RWPE2 (cell line): Measurements from ENCODE around the gene ZSWIM6.
A peak's percentile ranks its signal among the peaks of the same experiment; 100 is the strongest.

Source experiments
- ATAC-seq: fragments of 200-7000 bp; cut with Tn5 transposase; 3 replicates; pipeline ENCODE4 v1.9.1; 2021; ENCODE audit warnings: low read depth
- DNase-seq: peaks from one replicate; pipeline ENCODE4 v3.0.0-alpha.2; 2020; ENCODE audit warnings: low spot score
- H3K27ac ChIP-seq: fragments of 450-650 bp; 2 replicates; pipeline ENCODE4 v1.5.1; 2017; ENCODE audit warnings: mild to moderate bottlenecking; ENCODE audit not compliant: poor library complexity, severe bottlenecking
- H3K27me3 ChIP-seq: fragments of 250-450 bp; sonication (Bioruptor Pico); 2 replicates; pipeline ENCODE4 v1.5.1; 2021; ENCODE audit warnings: mild to moderate bottlenecking, moderate library complexity; ENCODE audit not compliant: insufficient read depth, poor library complexity, severe bottlenecking
- H3K36me3 ChIP-seq: fragments of 250-450 bp; sonication (Bioruptor Pico); 2 replicates; pipeline ENCODE4 v1.5.1; 2020; ENCODE audit warnings: low read depth, mild to moderate bottlenecking, moderate library complexity
- H3K4me1 ChIP-seq: fragments of 250-450 bp; sonication (Bioruptor Pico); 2 replicates; pipeline ENCODE4 v1.5.1; 2021; ENCODE audit warnings: mild to moderate bottlenecking, moderate library complexity; ENCODE audit not compliant: insufficient read depth, poor library complexity, severe bottlenecking
- H3K4me3 ChIP-seq: fragments of 250-450 bp; sonication (Bioruptor Pico); 2 replicates; pipeline ENCODE4 v1.5.1; 2021; ENCODE audit warnings: mild to moderate bottlenecking, moderate library complexity; ENCODE audit not compliant: severe bottlenecking
- H3K9me3 ChIP-seq: fragments of 250-450 bp; sonication (Bioruptor Pico); 2 replicates; pipeline ENCODE4 v1.5.1; 2021; ENCODE audit warnings: mild to moderate bottlenecking, moderate library complexity; ENCODE audit not compliant: severe bottlenecking
- TF ChIP-seq, protein P1 (sequence below): fragments of 450-650 bp; IDR thresholded peaks from one replicate; pipeline ENCODE4 v1.5.1; 2017; ENCODE audit warnings: mild to moderate bottlenecking, moderate library complexity; ENCODE audit not compliant: poor library complexity, severe bottlenecking

Gene ZSWIM6

GRCh38 chr5:61330341-61330844, 1.7 kb upstream of the ZSWIM6 start:
- TF ChIP-seq, protein P1, sequence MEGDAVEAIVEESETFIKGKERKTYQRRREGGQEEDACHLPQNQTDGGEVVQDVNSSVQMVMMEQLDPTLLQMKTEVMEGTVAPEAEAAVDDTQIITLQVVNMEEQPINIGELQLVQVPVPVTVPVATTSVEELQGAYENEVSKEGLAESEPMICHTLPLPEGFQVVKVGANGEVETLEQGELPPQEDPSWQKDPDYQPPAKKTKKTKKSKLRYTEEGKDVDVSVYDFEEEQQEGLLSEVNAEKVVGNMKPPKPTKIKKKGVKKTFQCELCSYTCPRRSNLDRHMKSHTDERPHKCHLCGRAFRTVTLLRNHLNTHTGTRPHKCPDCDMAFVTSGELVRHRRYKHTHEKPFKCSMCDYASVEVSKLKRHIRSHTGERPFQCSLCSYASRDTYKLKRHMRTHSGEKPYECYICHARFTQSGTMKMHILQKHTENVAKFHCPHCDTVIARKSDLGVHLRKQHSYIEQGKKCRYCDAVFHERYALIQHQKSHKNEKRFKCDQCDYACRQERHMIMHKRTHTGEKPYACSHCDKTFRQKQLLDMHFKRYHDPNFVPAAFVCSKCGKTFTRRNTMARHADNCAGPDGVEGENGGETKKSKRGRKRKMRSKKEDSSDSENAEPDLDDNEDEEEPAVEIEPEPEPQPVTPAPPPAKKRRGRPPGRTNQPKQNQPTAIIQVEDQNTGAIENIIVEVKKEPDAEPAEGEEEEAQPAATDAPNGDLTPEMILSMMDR: no peak
- ATAC-seq: peak; percentile 15

GRCh38 chr5:61330845-61331406, 1.1 kb upstream of the ZSWIM6 start:
- peak; percentile 87 for DNase-seq
- H3K4me1 ChIP-seq: peaks cover 31% of the 10 kb centered on the region
- H3K4me3 ChIP-seq: peak overlapping the region; percentile 74
- no peaks in the 10 kb centered on the region for H3K27me3 ChIP-seq
- H3K9me3 ChIP-seq: no peaks in the 10 kb centered on the region
- H3K27ac ChIP-seq: peak overlapping the region; percentile 85
- TF ChIP-seq, protein P1: peak; percentile 79
- ATAC-seq: peak; percentile 35
- 0 out of 2 replicates have a peak, but pooled peaks cover 4% of the 10 kb centered on the region for H3K36me3 ChIP-seq

More at GRCh38 chr5:61330341-61330844, 1.7 kb upstream of the ZSWIM6 start:
- Histone ChIP-seq H3K27me3 (no peaks in the 10 kb centered on the region), H3K4me1 (peaks cover 29% of the 10 kb centered on the region), H3K4me3 (peak overlapping the region; percentile 74), H3K9me3 (no peaks in the 10 kb centered on the region), H3K36me3 (0 out of 2 replicates have a peak, but pooled peaks cover 1% of the 10 kb centered on the region), H3K27ac (peak overlapping the region; percentile 85)
- DNase-seq: no peak

GRCh38 chr5:61332358-61332749, 296 bp downstream of the ZSWIM6 start:
- DNase-seq (peak; percentile 74), ATAC-seq (no peak)
- peaks cover 30% of the 10 kb centered on the region for H3K4me1 ChIP-seq
- 0 out of 2 replicates have a peak, but pooled peaks cover 5% of the 10 kb centered on the region for H3K36me3 ChIP-seq
- TF ChIP-seq, protein P1: no peak
- H3K9me3 ChIP-seq: no peaks in the 10 kb centered on the region
- H3K27me3 ChIP-seq: no peaks in the 10 kb centered on the region
- H3K27ac ChIP-seq: peak overlapping the region; percentile 85
- H3K4me3 ChIP-seq: peak overlapping the region; percentile 74

DNA sequence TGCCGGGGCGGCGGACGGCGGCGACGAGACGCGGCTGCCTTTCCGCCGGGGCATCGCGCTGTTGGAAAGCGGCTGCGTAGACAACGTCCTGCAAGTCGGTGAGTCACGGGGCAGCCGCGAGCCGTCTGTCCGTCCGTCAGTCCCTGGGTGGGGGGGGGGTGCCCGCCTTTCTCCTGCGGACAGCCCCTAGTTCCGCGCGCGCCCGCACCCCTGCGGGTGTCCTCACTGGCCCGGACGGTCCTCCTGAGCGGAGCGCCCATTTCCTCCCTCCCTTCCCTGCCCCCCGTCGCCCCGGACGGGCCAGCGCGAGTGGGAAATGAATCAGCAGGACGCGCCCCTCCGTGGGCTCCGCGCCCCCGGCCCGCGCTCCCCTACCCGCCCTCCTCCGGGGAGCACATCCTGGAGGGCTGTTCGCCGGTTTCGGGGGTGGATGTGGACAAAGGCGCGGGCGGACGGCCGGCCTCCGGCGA, 828 bp downstream of the ZSWIM6 start:
- H3K27me3 ChIP-seq: no peaks in the 10 kb centered on the region
- peak overlapping the region; percentile 74 for H3K4me3 ChIP-seq
- peak; percentile 84 for DNase-seq
- no peaks in the 10 kb centered on the region for H3K9me3 ChIP-seq
- peak; percentile 0; the same call in 1 of the 3 replicates for ATAC-seq
- peaks cover 25% of the 10 kb centered on the region for H3K4me1 ChIP-seq
- peak overlapping the region; percentile 85 for H3K27ac ChIP-seq
- H3K36me3 ChIP-seq: 0 out of 2 replicates have a peak, but pooled peaks cover 8% of the 10 kb centered on the region
- TF ChIP-seq, protein P1: no peak

- ATAC-seq (peak; percentile 1; the same call in 1 of the 3 replicates), DNase-seq (no peak)
- TF ChIP-seq, protein P1: no peak
- H3K27ac ChIP-seq: peak overlapping the region; percentile 85
- no peaks in the 10 kb centered on the region for H3K9me3 ChIP-seq
- H3K36me3 ChIP-seq: 0 out of 2 replicates have a peak, but pooled peaks cover 8% of the 10 kb centered on the region
- peaks cover 21% of the 10 kb centered on the region for H3K4me1 ChIP-seq
- H3K4me3 ChIP-seq: peak overlapping the region; percentile 74
- no peaks in the 10 kb centered on the region for H3K27me3 ChIP-seq
These were observed 1.4 kb downstream of the ZSWIM6 start for GRCh38 chr5:61333321-61333953.
